CD4-positive, CD25-positive, alpha-beta regulatory T cell (primary cell): ENCODE results near the gene DAPL1. TPM values are rescaled to one million over a fixed set of nuclear protein-coding genes. Genes with fewer than 3 reads are reported as not detected.

Experiments used
- ATAC-seq, 2 donors: fragments of 150-1000 bp; cut with Tn5 transposase; one replicate each; pipeline ENCODE4 v1.10.0; 2021; ENCODE audit warnings: low read depth in 2 of 2, moderate number of reproducible peaks in 2 of 2, moderate library complexity in 1 of 2
- DNase-seq, 3 donors: peaks; one replicate each; pipeline versions ENCODE4 v3.0.0 to v3.0.0-alpha.2; 2012 to 2022; ENCODE audit warnings: mixed read lengths in 1 of 3
- H3K27ac ChIP-seq: one replicate; pipeline ENCODE4 v1.7.0; 2013; ENCODE audit warnings: mild to moderate bottlenecking, low read length; ENCODE audit not compliant: insufficient read depth, poor library complexity, severe bottlenecking
- H3K27me3 ChIP-seq: one replicate; pipeline ENCODE4 v1.7.0; 2013; ENCODE audit warnings: low read length; ENCODE audit not compliant: control insufficient read depth, insufficient read depth
- H3K36me3 ChIP-seq: one replicate; pipeline ENCODE4 v1.7.0; 2013; ENCODE audit warnings: mild to moderate bottlenecking, low read length, moderate library complexity; ENCODE audit not compliant: control insufficient read depth, insufficient read depth
- H3K4me1 ChIP-seq: 2 replicates; pipeline ENCODE4 v1.7.0; 2013; ENCODE audit warnings: mild to moderate bottlenecking, low read length; ENCODE audit not compliant: insufficient read depth, control insufficient read depth, poor library complexity, severe bottlenecking
- H3K4me3 ChIP-seq: one replicate; pipeline ENCODE4 v1.7.0; 2013; ENCODE audit warnings: low read depth, mild to moderate bottlenecking, low read length, moderate library complexity
- H3K9me3 ChIP-seq, 2 experiments: 1 replicate in 1 of 2; 2 replicates in 1 of 2; pipeline ENCODE4 v1.7.0; 2013; ENCODE audit warnings: low read length in 2 of 2, mild to moderate bottlenecking in 1 of 2, moderate library complexity in 1 of 2; ENCODE audit not compliant: control insufficient read depth in 2 of 2
- H3K27ac Mint-ChIP-seq, 3 donors: one replicate each; pipeline ENCODE4 v1.8.0; 2020 to 2022; ENCODE audit warnings: mild to moderate bottlenecking in 3 of 3, mixed read lengths in 3 of 3, moderate library complexity in 2 of 3
- H3K27me3 Mint-ChIP-seq: one replicate; pipeline ENCODE4 v1.8.0; 2022; ENCODE audit warnings: mild to moderate bottlenecking, mixed read lengths
- H3K36me3 Mint-ChIP-seq: one replicate; pipeline ENCODE4 v1.8.0; 2020; ENCODE audit warnings: mixed read lengths
- H3K4me1 Mint-ChIP-seq, 4 donors: one replicate each; pipeline ENCODE4 v1.8.0; 2020 to 2022; ENCODE audit warnings: mixed read lengths in 4 of 4, mild to moderate bottlenecking in 1 of 4
- H3K4me3 Mint-ChIP-seq, 4 donors: one replicate each; pipeline ENCODE4 v1.8.0; 2020 to 2022; ENCODE audit warnings: mild to moderate bottlenecking in 4 of 4, mixed read lengths in 4 of 4, moderate library complexity in 3 of 4
- H3K9me3 Mint-ChIP-seq, 7 donors: one replicate each; pipeline ENCODE4 v1.8.0; 2020 to 2022; ENCODE audit warnings: mixed read lengths in 7 of 7, mild to moderate bottlenecking in 3 of 7, moderate library complexity in 2 of 7
- polyA plus RNA-seq, 4 donors: library from polyadenylated mRNA; unstranded; fragments of 300-500 nt; fragmentation: Illumina TruSeq; gene quantifications; one replicate each; pipeline ENCODE4 v1.2.3, GENCODE V29; 2021
- total RNA-seq: library from RNA; stranded (reverse); gene quantifications from one replicate; pipeline ENCODE4 v1.2.3, GENCODE V29; 2022

DAPL1 gene
- total and polyA plus RNA-seq, 5 donors from 2014 or later: not detected

GRCh38 chr2:158810731-158811460 lies 15.8 kb downstream of the DAPL1 start:
- H3K36me3 Mint-ChIP-seq: no peaks in the 10 kb centered on the region
- Histone ChIP-seq H3K27ac (no peak overlapping the region), H3K4me1 (no peaks in the 10 kb centered on the region), H3K27me3 (no peaks in the 10 kb centered on the region), H3K4me3 (no peak overlapping the region), H3K36me3 (no peaks in the 10 kb centered on the region), H3K9me3 (no peaks in the 10 kb centered on the region)
- no peak for ATAC-seq
- no peak for DNase-seq
- H3K9me3 Mint-ChIP-seq: no peaks in the 10 kb centered on the region
- no peaks in the 10 kb centered on the region for H3K4me1 Mint-ChIP-seq
- H3K4me3 Mint-ChIP-seq: no peak overlapping the region
- H3K27me3 Mint-ChIP-seq: peaks cover 10% of the 10 kb centered on the region
- no peak overlapping the region for H3K27ac Mint-ChIP-seq

- no peaks in the 10 kb centered on the region for H3K36me3 Mint-ChIP-seq
- no peak overlapping the region for H3K27ac Mint-ChIP-seq
- peaks cover 0 to 5% (median 0%) of the 10 kb centered on the region in 7 donors for H3K9me3 Mint-ChIP-seq
- H3K4me3 Mint-ChIP-seq: no peak overlapping the region
- Histone ChIP-seq H3K9me3 (no peaks in the 10 kb centered on the region), H3K27me3 (no peaks in the 10 kb centered on the region), H3K27ac (no peak overlapping the region), H3K36me3 (no peaks in the 10 kb centered on the region), H3K4me3 (no peak overlapping the region), H3K4me1 (no peaks in the 10 kb centered on the region)
- no peak for ATAC-seq
- H3K4me1 Mint-ChIP-seq: no peaks in the 10 kb centered on the region
- H3K27me3 Mint-ChIP-seq: peaks cover 10% of the 10 kb centered on the region
- DNase-seq: no peak
Observed at GRCh38 chr2:158815166-158815565, 20.0 kb downstream of the DAPL1 start.

GRCh38 chr2:158815658-158816057 lies 20.5 kb downstream of the DAPL1 start:
- H3K27me3 ChIP-seq: no peaks in the 10 kb centered on the region

DNA sequence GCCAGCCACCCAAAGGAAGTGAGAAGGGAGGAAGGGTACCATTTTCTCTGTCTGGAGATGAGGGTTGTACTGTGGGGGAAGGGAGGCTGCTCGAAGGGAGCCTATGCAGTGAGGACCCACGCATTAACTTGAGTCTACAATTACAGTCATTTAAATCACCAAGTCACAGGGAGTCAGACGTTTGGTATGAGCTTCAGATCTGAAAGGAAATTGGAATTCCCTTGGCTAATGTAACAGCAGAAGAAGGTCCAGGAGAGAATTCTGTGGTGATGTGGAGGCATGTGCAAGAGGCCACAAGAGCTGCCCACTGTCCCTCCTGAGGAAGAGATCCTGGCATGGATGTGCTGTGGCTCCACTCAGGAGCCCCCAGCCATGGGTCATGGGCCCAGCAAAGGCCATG lies 22.5 kb downstream of the DAPL1 start:
- H3K27ac ChIP-seq: no peak overlapping the region
- ATAC-seq (no peak), DNase-seq (no peak)
- Mint-ChIP-seq H3K36me3 (no peaks in the 10 kb centered on the region), H3K27ac (no peak overlapping the region), H3K4me1 (no peaks in the 10 kb centered on the region), H3K27me3 (peaks cover 4% of the 10 kb centered on the region), H3K4me3 (no peak overlapping the region), H3K9me3 (peaks cover 0 to 5% (median 0%) of the 10 kb centered on the region in 7 donors)
- no peak overlapping the region for H3K4me3 ChIP-seq
- no peaks in the 10 kb centered on the region for H3K4me1 ChIP-seq
- H3K9me3 ChIP-seq: no peaks in the 10 kb centered on the region
- no peaks in the 10 kb centered on the region for H3K27me3 ChIP-seq
- H3K36me3 ChIP-seq: no peaks in the 10 kb centered on the region

More at GRCh38 chr2:158815658-158816057, 20.5 kb downstream of the DAPL1 start:
- H3K4me3 ChIP-seq: no peak overlapping the region
- Mint-ChIP-seq H3K4me1 (no peaks in the 10 kb centered on the region), H3K36me3 (no peaks in the 10 kb centered on the region), H3K27me3 (peaks cover 6% of the 10 kb centered on the region), H3K9me3 (peaks cover 0 to 5% (median 0%) of the 10 kb centered on the region in 7 donors), H3K4me3 (no peak overlapping the region), H3K27ac (no peak overlapping the region)
- DNase-seq (no peak), ATAC-seq (no peak)
- no peaks in the 10 kb centered on the region for H3K9me3 ChIP-seq
- no peaks in the 10 kb centered on the region for H3K4me1 ChIP-seq
- no peak overlapping the region for H3K27ac ChIP-seq
- H3K36me3 ChIP-seq: no peaks in the 10 kb centered on the region

DNA sequence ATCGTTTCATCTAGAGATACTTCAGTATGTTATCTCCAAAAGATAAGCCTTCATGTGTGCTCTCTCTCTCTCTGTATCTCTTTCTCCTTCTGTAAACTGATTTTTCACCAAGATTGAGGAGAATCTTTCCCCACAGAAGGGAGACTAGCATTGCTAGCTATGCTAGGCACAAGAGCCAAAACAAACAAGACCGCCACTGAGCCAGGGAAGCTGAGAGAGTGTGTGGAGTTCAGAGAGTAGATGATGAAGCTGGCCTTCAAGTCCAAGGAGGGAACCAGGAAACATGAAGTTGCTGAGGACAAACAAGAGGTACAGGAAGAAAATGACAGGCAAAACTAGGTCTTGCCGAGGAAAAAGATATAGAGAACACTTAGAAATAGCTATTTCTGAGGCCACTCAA lies 23.4 kb downstream of the DAPL1 start:
- Mint-ChIP-seq H3K27me3 (peaks cover 4% of the 10 kb centered on the region), H3K4me1 (no peaks in the 10 kb centered on the region), H3K9me3 (peaks cover 0 to 5% (median 0%) of the 10 kb centered on the region in 7 donors), H3K36me3 (no peaks in the 10 kb centered on the region), H3K4me3 (no peak overlapping the region), H3K27ac (no peak overlapping the region)
- Histone ChIP-seq H3K9me3 (no peaks in the 10 kb centered on the region), H3K27me3 (no peaks in the 10 kb centered on the region), H3K4me3 (no peak overlapping the region), H3K36me3 (no peaks in the 10 kb centered on the region), H3K27ac (no peak overlapping the region), H3K4me1 (no peaks in the 10 kb centered on the region)
- DNase-seq (no peak), ATAC-seq (no peak)

DNA sequence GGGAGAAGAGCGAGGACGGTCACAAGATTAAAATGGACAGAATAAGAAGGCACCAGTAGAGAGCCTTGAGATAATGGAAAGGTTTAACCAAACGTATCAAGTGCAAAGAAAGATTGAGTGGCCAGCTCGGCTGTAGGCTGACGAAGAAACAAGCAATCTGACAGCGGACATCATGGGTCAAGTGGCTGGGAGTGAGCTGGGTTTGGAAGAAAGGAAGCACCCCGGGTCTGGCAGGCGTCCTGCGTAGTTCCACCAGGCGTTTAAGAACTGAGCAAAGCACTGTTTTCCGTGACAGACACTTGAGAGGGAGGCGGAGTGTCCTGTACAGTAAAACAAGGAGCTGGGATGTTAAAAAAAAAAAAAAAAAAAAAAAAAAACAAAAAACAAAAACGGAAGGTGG lies 27.1 kb downstream of the DAPL1 start:
- H3K27me3 ChIP-seq: no peaks in the 10 kb centered on the region
- ATAC-seq (no peak), DNase-seq (no peak)
- H3K4me3 Mint-ChIP-seq: no peak overlapping the region
- no peaks in the 10 kb centered on the region for H3K36me3 Mint-ChIP-seq
- H3K9me3 ChIP-seq: no peaks in the 10 kb centered on the region
- H3K4me1 Mint-ChIP-seq: no peaks in the 10 kb centered on the region
- H3K27ac ChIP-seq: no peak overlapping the region
- peak overlapping the region in 1 of 3 donors; percentile 10 for H3K27ac Mint-ChIP-seq
- H3K27me3 Mint-ChIP-seq: no peaks in the 10 kb centered on the region
- no peak overlapping the region for H3K4me3 ChIP-seq
- H3K9me3 Mint-ChIP-seq: peaks cover 0 to 4% (median 0%) of the 10 kb centered on the region in 7 donors
- no peaks in the 10 kb centered on the region for H3K4me1 ChIP-seq
- H3K36me3 ChIP-seq: no peaks in the 10 kb centered on the region

DNA sequence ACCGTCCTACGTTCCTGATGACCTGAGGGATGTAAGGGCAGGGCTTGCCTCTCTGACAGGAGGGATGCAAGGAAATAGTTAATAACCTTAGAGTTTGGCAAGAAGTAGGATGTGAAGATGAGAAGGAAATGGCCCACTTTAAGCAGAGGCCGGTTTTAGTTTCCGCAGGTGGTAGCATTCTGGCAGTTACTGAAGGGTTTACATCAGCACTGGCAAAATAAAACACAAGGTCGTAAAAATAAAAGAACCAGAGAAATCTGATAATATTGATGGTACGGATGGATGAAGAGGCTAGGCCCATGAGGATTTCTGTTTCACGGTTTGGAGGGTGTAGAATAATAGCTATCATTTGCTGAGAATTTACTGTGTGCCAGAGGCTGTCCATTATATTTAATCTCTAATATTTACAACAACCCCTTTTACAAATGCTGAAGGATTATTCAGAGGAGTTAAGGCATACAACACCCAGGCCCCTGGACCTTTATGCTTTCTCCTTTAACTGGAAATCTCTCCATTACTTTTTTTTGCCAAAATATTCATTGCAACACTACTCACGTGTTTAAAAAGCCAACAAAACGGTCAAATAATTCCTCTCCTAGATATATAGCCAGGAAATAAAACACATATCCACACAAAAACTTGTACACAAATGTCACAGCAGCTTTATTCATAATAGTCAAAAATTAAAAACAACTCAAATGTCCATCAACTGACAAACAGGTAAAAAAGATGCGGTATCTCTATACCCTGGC lies 28.5 kb downstream of the DAPL1 start:
- Histone ChIP-seq H3K4me3 (no peak overlapping the region), H3K27me3 (no peaks in the 10 kb centered on the region), H3K36me3 (no peaks in the 10 kb centered on the region), H3K4me1 (no peaks in the 10 kb centered on the region), H3K9me3 (no peaks in the 10 kb centered on the region), H3K27ac (no peak overlapping the region)
- Mint-ChIP-seq H3K4me3 (no peak overlapping the region), H3K4me1 (no peaks in the 10 kb centered on the region), H3K9me3 (peaks cover 0 to 1% (median 0%) of the 10 kb centered on the region in 7 donors), H3K27me3 (no peaks in the 10 kb centered on the region), H3K27ac (no peak overlapping the region), H3K36me3 (no peaks in the 10 kb centered on the region)
- ATAC-seq: no peak
- DNase-seq: no peak
